HUES48 (cell line): ENCODE measurements around the gene NOCT.
A peak's percentile ranks its signal among the peaks of the same experiment; 100 is the strongest.
"Not testable (repeated sequence)": the region's sequence is repeated elsewhere in the genome, so short reads cannot be mapped to it uniquely, and the experiment has no call there.

Experiments used
- H3K27ac ChIP-seq: one replicate; pipeline ENCODE4 v1.7.0; 2013; ENCODE audit warnings: low read depth, low read length, inconsistent platforms
- H3K27me3 ChIP-seq: 2 replicates; pipeline ENCODE4 v1.6.1; 2013; ENCODE audit warnings: mild to moderate bottlenecking, low read length; ENCODE audit not compliant: control insufficient read depth, insufficient read depth
- H3K36me3 ChIP-seq: 2 replicates; pipeline ENCODE4 v1.6.1; 2013; ENCODE audit warnings: low read length; ENCODE audit not compliant: control insufficient read depth, insufficient read depth
- H3K4me1 ChIP-seq: 2 replicates; pipeline ENCODE4 v1.6.1; 2013; ENCODE audit warnings: mild to moderate bottlenecking, low read length; ENCODE audit not compliant: control insufficient read depth, insufficient read depth
- H3K4me3 ChIP-seq: 2 replicates; pipeline ENCODE4 v1.5.1; 2013; ENCODE audit warnings: mild to moderate bottlenecking, low read depth, low read length
- H3K9ac ChIP-seq: 2 replicates; pipeline ENCODE4 v1.6.1; 2013; ENCODE audit warnings: mild to moderate bottlenecking, low read depth, low read length, moderate library complexity
- H3K9me3 ChIP-seq: 2 replicates; pipeline ENCODE4 v1.6.1; 2013; ENCODE audit warnings: low read length; ENCODE audit not compliant: control insufficient read depth, insufficient read depth

NOCT gene

GRCh38 chr4:139048026-139048425 lies 32.4 kb downstream of the NOCT start:
- Histone ChIP-seq H3K4me1 (peaks cover 7% of the 10 kb centered on the region; the same call in 1 of the 2 replicates), H3K9ac (no peak overlapping the region), H3K9me3 (no peaks in the 10 kb centered on the region), H3K36me3 (peaks cover 51% of the 10 kb centered on the region), H3K4me3 (no peak overlapping the region), H3K27me3 (no peaks in the 10 kb centered on the region), H3K27ac (no peak overlapping the region)

GRCh38 chr4:139050446-139050845 lies 34.9 kb downstream of the NOCT start:
- H3K9ac ChIP-seq, result no peak overlapping the region
- peaks cover 7% of the 10 kb centered on the region; the same call in 1 of the 2 replicates for H3K4me1 ChIP-seq
- H3K36me3 ChIP-seq, result peaks cover 31% of the 10 kb centered on the region
- H3K27me3 ChIP-seq, result no peaks in the 10 kb centered on the region
- H3K27ac ChIP-seq, result peak overlapping the region; percentile 60
- H3K4me3 ChIP-seq, result no peak overlapping the region
- no peaks in the 10 kb centered on the region for H3K9me3 ChIP-seq

DNA sequence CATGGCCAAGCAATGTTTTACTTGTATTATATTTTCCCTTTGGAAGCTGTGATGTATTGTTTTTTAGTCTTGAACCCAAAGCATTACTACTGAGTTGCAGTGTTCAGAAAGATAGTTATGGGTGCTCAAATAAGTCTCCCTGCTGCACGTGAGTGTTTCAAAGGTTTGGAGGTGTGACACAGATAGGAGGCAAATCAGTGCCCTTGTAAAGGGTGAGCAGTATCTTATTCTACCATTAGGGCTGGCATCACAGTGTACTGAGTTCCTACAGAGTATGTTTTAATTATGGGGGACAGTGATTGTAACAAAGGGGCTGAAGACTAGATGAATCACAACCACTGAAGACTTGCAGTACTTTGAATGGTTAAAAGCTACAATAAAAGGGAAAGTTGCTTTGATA lies 38.3 kb downstream of the NOCT start:
- Histone ChIP-seq H3K36me3 (peaks cover 31% of the 10 kb centered on the region), H3K27ac (no peak overlapping the region), H3K4me3 (no peak overlapping the region), H3K9ac (no peak overlapping the region), H3K4me1 (peaks cover 7% of the 10 kb centered on the region; the same call in 1 of the 2 replicates), H3K9me3 (no peaks in the 10 kb centered on the region), H3K27me3 (no peaks in the 10 kb centered on the region)

DNA sequence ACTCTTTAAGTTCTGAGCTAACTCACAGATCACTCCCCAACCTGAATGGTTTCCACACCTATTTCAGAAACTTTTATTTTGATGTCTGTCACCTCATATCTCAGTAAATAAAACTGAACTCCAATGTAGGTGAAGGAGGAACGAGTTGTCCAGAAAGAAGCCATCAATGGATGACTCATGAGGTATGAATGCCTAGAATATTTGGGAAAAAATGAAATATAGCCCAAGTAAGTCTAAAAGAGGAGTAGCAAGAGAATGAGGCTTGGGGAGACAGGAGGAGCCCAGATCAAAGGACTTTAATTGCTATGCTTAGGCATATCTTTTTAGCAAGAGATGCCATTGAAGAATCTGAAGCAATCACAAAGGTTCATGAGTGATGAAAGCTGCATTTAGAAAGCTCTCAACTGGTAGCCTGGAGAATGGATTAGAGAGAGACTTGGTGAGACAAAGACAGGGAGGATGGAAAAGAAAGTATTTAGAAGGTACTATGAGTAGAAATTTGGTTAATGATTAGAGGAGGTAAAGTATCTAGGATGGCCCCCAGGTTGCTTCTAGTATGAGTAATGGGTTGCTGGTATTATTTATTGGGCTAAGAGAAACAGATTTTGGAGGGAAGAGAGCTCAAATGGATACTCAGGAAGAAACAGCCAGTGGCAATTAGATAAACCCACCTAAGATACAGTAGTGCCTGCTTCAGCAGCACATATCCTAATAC lies 39.4 kb downstream of the NOCT start:
- peaks cover 42% of the 10 kb centered on the region for H3K36me3 ChIP-seq
- H3K27ac ChIP-seq, result no peak overlapping the region
- no peaks in the 10 kb centered on the region for H3K27me3 ChIP-seq
- H3K9ac ChIP-seq, result no peak overlapping the region
- H3K9me3 ChIP-seq, result no peaks in the 10 kb centered on the region
- peaks cover 7% of the 10 kb centered on the region; the same call in 1 of the 2 replicates for H3K4me1 ChIP-seq
- no peak overlapping the region for H3K4me3 ChIP-seq

DNA sequence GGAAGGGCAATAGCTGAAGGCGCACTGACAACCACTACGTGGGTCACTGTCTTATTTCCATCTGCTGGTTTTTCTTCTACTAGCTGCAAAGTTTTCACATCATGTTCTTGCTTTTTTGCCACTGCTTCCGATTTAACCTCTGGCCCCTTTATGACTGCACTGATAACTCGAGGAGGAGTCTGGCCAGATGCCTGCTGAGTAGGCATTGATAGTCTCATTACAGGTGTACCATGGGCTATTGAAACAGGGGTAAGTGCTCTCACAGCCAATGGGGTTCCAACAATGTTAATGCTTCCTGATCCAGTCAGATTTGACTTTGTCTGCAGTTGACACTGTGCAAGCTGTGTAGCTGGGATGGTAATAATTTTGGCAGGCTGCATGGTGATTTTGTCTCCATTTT lies 43.4 kb downstream of the NOCT start:
- H3K27me3 ChIP-seq, H3K9me3 ChIP-seq: not testable (repeated sequence)

DNA sequence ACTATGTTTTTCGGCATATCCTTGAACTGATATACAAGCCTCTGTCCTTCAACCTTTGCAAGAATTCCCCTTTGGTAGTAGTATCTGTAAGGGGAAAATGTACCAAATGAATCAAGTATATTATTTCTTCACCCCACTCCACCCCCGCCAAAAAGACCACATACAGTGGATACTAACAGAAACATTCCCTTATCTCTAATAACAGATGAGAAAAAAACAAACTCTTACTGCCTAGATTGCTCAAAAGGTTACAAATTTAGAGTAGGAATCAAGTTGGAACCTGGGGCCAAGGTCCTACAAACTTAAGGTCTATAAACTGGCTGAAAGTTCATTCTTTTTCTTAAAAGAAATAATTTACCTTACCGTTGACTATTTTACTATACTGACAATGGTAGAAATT lies 45.0 kb downstream of the NOCT start:
- H3K9ac ChIP-seq, result no peak overlapping the region
- no peak overlapping the region for H3K27ac ChIP-seq
- no peak overlapping the region for H3K4me3 ChIP-seq
- no peaks in the 10 kb centered on the region for H3K9me3 ChIP-seq
- no peaks in the 10 kb centered on the region for H3K27me3 ChIP-seq
- no peaks in the 10 kb centered on the region for H3K4me1 ChIP-seq
- H3K36me3 ChIP-seq, result peaks cover 92% of the 10 kb centered on the region

More for the DNA sequence above, 43.4 kb downstream of the NOCT start:
- H3K27ac ChIP-seq, H3K4me3 ChIP-seq, H3K4me1 ChIP-seq, H3K9ac ChIP-seq: not testable (repeated sequence)
- peaks cover 79% of the 10 kb centered on the region for H3K36me3 ChIP-seq

DNA sequence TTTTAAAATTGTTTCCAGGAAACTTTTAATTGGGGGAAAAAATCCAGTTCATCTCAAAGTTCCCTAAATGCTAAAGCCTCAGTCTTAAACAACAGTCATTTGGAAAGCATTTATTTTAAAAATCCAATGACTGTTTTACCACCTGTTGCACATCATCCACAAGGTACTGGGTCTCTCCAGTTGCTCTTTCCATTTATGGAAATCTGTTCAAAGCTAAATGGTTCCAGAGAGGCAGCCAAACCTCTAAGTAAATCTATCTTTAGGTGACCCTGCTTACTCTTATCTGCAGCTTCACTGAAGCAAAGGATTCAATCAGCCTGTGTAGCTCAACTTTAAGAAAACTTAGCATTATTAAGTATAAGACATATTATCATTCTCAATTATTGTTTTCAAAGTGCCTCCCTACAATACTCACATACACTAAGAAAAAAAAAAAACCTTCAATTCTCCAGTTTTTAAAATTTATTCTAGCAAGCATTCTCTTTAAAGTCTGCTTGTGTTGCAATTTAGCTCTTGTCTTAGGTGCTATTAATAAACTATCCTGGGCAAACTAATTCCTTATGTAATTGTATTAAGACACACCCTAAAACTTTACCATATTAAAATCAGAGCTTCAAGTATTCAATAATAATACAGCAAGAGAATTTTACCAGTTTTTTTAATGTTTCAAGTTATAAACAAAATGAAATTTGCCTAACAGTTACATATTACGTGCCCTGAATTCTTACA lies 60.6 kb downstream of the NOCT start:
- Histone ChIP-seq H3K27ac (no peak overlapping the region), H3K4me3 (no peak overlapping the region), H3K4me1 (no peaks in the 10 kb centered on the region), H3K27me3 (no peaks in the 10 kb centered on the region), H3K9ac (no peak overlapping the region), H3K36me3 (peaks cover 25% of the 10 kb centered on the region), H3K9me3 (no peaks in the 10 kb centered on the region)

DNA sequence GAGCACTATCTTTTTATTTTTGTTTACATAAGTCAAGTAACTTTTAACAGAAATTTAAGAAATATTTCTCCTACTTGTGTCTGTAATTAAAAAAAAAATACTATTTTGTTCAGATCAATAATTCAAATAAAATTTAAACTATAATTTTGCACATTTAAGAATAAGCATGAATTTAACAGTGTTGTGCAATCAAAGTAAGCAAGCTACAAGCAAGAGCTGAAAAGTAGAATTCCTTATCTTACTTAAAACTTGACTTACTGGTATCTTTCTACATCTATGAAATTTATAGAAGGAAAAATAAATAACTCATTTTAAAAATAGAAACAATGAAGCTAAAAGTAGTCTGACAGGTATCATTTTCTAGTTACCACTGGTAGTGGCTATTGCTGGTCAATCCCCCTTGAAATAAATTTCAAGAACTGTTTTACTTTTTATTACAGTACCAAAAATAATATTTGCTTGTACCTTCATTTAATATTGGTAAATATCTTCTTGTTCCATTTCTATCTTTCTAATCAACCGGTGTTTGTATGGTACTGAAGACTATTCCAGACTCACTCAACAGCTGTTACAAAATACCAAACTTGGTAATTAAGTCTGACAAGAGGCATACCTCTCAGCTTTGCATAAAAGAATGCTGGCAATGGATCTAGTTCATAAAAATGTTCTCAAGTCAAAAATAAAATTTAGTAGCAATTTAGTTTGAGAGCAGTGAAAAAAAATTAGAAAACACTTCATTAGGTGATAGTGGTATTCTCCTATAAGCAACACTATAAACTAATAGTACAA lies 62.2 kb downstream of the NOCT start:
- Histone ChIP-seq H3K9me3 (no peaks in the 10 kb centered on the region), H3K27me3 (no peaks in the 10 kb centered on the region), H3K36me3 (peaks cover 9% of the 10 kb centered on the region), H3K9ac (no peak overlapping the region), H3K4me3 (no peak overlapping the region), H3K4me1 (no peaks in the 10 kb centered on the region), H3K27ac (no peak overlapping the region)

- H3K9ac ChIP-seq, result no peak overlapping the region
- H3K27me3 ChIP-seq, result no peaks in the 10 kb centered on the region
- no peaks in the 10 kb centered on the region for H3K36me3 ChIP-seq
- no peak overlapping the region for H3K27ac ChIP-seq
- H3K4me1 ChIP-seq, result no peaks in the 10 kb centered on the region
- no peaks in the 10 kb centered on the region for H3K9me3 ChIP-seq
- no peak overlapping the region for H3K4me3 ChIP-seq
These were observed 63.3 kb downstream of the NOCT start for GRCh38 chr4:139078926-139079325.

DNA sequence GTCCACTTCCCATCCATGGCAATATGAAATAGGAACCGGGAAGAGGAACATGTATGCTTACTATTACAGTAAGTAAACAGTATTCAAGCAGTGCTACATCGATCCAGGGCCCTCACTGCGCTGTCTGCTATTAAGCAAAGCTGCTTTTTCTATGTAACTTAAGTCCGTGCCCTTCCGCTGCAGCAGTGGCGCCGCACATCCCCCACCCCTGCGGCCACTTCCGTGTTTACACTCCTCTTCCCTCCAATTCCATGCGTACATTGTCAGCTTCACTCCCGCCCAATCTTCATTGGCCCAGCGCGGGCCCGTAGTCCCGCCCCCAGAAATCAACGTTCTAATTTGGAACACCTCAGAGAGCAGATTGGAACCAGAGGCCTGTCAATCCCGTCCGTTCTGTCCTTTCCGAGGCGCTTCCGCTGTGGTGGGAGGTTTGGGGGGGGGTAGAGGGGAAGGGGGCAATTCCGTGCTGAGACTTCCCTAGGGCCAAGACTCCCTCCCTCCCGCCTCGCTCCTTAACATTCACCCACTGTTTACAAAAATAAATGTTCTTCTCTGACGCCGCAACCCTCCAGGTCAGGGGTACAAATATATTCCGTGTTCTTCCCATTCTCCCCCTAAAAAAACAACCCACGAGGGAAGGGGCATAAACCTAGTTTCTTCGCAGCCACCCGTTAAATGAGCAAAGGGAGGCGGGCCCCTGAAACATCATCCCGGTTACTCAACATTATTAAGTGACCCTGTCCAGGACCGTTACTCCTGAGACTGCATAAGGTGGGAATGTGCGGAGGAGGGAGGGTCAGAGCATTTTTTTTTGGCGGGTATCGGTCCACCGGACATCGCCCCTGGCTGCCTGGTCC lies 67.4 kb downstream of the NOCT start:
- Histone ChIP-seq H3K36me3 (no peaks in the 10 kb centered on the region), H3K4me1 (peaks cover 9% of the 10 kb centered on the region)

More for the DNA sequence above, 67.4 kb downstream of the NOCT start:
- Histone ChIP-seq H3K9me3 (no peaks in the 10 kb centered on the region), H3K27me3 (no peaks in the 10 kb centered on the region), H3K4me3 (peak overlapping the region; percentile 85), H3K27ac (peak overlapping the region; percentile 97), H3K9ac (peak overlapping the region; percentile 73)
